Stimulated activated CD4-positive, alpha-beta T cell treated with anti-CD3 and anti-CD28 coated beads, Interleukin-15, amount 100 ng/mL, for 1 hour (primary cell): ENCODE measurements around the gene AKNA.

Source experiments
- DNase-seq, 2 donors: peaks; one replicate each; pipeline ENCODE4 v3.0.0-alpha.2; 2020; ENCODE audit warnings: low read depth in 1 of 2, low spot score in 1 of 2

AKNA gene

GRCh38 chr9:114288193-114289091 lies 99.3 kb downstream of the AKNA start:
- no peak for DNase-seq

- no peak for DNase-seq
These were observed 100.0 kb downstream of the AKNA start for GRCh38 chr9:114287763-114288192.

- no peak for DNase-seq
These were observed 100.6 kb downstream of the AKNA start for GRCh38 chr9:114287001-114287762.

GRCh38 chr9:114286146-114286679 lies 101.6 kb downstream of the AKNA start:
- DNase-seq = no peak

- DNase-seq = no peak
These were observed 102.5 kb downstream of the AKNA start for GRCh38 chr9:114285166-114285867.

GRCh38 chr9:114284316-114285060 lies 103.3 kb downstream of the AKNA start:
- no peak for DNase-seq
